Omental fat pad (tissue), 4 donors: ENCODE results near the gene RRBP1. TPM values are rescaled to one million over a fixed set of nuclear protein-coding genes. Genes with fewer than 3 reads are reported as not detected.

ENCODE experiments used
- ATAC-seq: fragments of 150-250 bp; one replicate; pipeline ENCODE4 v1.9.1; 2016; ENCODE audit warnings: mild to moderate bottlenecking, moderate library complexity; ENCODE audit not compliant: low FRiP score
- DNase-seq: peaks from one replicate; pipeline ENCODE4 v3.0.0-alpha.2; 2019; ENCODE audit warnings: low spot score
- CTCF ChIP-seq, 3 donors: fragments of 450-650 bp; IDR thresholded peaks; one replicate each; pipeline ENCODE4 v1.5.1; 2016 to 2017; ENCODE audit warnings: antibody characterized with exemption in 3 of 3, mild to moderate bottlenecking in 3 of 3, moderate library complexity in 2 of 3
- total RNA-seq, 4 donors: library from RNA; depleted of rRNA; stranded (reverse); fragments of >200 nt; gene quantifications; one replicate each; pipeline ENCODE4 v1.1.0, GENCODE V29; 2016

The RRBP1 gene
- total RNA-seq, 4 donors from 2014 or later, result 67.9 to 142 (median 87.2) TPM

GRCh38 chr20:17648791-17649730 is 33.0 kb downstream of the RRBP1 start:
- DNase-seq (no peak), ATAC-seq (no peak)
- no peak for TF ChIP-seq CTCF (IDR thresholded peaks at IDR 0.05)

- DNase-seq (no peak), ATAC-seq (no peak)
- no peak for TF ChIP-seq CTCF (IDR thresholded peaks at IDR 0.05)
Measured at GRCh38 chr20:17648315-17648646, 33.8 kb downstream of the RRBP1 start.

- ATAC-seq (no peak), DNase-seq (no peak)
- no peak for TF ChIP-seq CTCF (IDR thresholded peaks at IDR 0.05)
Measured at GRCh38 chr20:17647391-17648314, 34.4 kb downstream of the RRBP1 start.

GRCh38 chr20:17646961-17647301 is 35.1 kb downstream of the RRBP1 start:
- no peak for ATAC-seq
- TF ChIP-seq CTCF (IDR thresholded peaks at IDR 0.05), result no peak

GRCh38 chr20:17646209-17646960 is 35.7 kb downstream of the RRBP1 start:
- no peak for TF ChIP-seq CTCF (IDR thresholded peaks at IDR 0.05)
- DNase-seq (no peak), ATAC-seq (no peak)

More at GRCh38 chr20:17646961-17647301, 35.1 kb downstream of the RRBP1 start:
- no peak for DNase-seq

- no peak for ATAC-seq
- DNase-seq, result no peak
- no peak for TF ChIP-seq CTCF (IDR thresholded peaks at IDR 0.05)
Measured at GRCh38 chr20:17645546-17646208, 36.4 kb downstream of the RRBP1 start.
